ENCODE results near the gene OR52D1. TPM values are rescaled to one million over a fixed set of nuclear protein-coding genes. Genes with fewer than 3 reads are reported as not detected.

Gene OR52D1
- total RNA-seq, 4 donors from 2014 or later: not detected

- WGBS: 70% methylated on average over 3 of the region's 3 CpGs
- no peak overlapping the region for H3K27ac ChIP-seq
- H3K4me1 ChIP-seq: no peaks in the 10 kb centered on the region
- TF ChIP-seq EP300 (IDR thresholded peaks at IDR 0.05) (no peak), POLR2A (IDR thresholded peaks at IDR 0.05) (no peak), POLR2AphosphoS5 (IDR thresholded peaks at IDR 0.05) (no peak)
- TF ChIP-seq, protein P1, sequence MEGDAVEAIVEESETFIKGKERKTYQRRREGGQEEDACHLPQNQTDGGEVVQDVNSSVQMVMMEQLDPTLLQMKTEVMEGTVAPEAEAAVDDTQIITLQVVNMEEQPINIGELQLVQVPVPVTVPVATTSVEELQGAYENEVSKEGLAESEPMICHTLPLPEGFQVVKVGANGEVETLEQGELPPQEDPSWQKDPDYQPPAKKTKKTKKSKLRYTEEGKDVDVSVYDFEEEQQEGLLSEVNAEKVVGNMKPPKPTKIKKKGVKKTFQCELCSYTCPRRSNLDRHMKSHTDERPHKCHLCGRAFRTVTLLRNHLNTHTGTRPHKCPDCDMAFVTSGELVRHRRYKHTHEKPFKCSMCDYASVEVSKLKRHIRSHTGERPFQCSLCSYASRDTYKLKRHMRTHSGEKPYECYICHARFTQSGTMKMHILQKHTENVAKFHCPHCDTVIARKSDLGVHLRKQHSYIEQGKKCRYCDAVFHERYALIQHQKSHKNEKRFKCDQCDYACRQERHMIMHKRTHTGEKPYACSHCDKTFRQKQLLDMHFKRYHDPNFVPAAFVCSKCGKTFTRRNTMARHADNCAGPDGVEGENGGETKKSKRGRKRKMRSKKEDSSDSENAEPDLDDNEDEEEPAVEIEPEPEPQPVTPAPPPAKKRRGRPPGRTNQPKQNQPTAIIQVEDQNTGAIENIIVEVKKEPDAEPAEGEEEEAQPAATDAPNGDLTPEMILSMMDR (IDR thresholded peaks at IDR 0.05): no peak
- H3K9me3 ChIP-seq: no peaks in the 10 kb centered on the region
- no peak overlapping the region for H3K4me3 ChIP-seq
- DNase-seq (ENCODE audit: low spot score in 2 of 2): no peak
- no peaks in the 10 kb centered on the region for H3K36me3 ChIP-seq
- H3K27me3 ChIP-seq: no peaks in the 10 kb centered on the region
Measured at GRCh38 chr11:5524756-5525155, 36.3 kb downstream of the OR52D1 start.

DNA sequence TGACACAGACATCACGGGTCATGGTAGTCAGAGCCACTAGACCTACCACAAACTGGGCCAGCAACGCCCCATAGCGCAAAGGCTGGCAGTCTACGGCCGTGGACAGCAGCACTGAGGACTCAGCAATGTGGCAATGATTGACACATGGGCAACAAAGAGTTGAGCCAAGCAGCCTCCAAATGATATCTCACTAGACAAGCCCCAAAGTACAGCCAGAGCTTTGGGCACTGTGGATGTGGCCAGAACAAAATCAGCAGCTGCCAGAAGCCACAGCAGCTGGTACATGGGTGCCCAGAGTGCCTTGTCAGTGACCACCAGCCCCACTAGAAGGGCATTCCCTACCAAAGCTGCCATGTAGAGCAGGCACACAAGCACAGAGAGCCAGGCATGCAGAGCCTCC, 39.2 kb downstream of the OR52D1 start:
- WGBS: 80% methylated on average over 1 of the region's 5 CpGs
- Histone ChIP-seq H3K4me1 (no peaks in the 10 kb centered on the region), H3K4me3 (no peak overlapping the region), H3K27me3 (no peaks in the 10 kb centered on the region), H3K9me3 (no peaks in the 10 kb centered on the region), H3K27ac (no peak overlapping the region), H3K36me3 (no peaks in the 10 kb centered on the region)
- TF ChIP-seq, protein P1 (IDR thresholded peaks at IDR 0.05): no peak
- no peak for DNase-seq (ENCODE audit: low spot score in 2 of 2)

GRCh38 chr11:5528495-5528894, 40.0 kb downstream of the OR52D1 start:
- no peaks in the 10 kb centered on the region for H3K27me3 ChIP-seq
- TF ChIP-seq EP300 (IDR thresholded peaks at IDR 0.05): no peak
- no peak for TF ChIP-seq POLR2AphosphoS5 (IDR thresholded peaks at IDR 0.05)
- TF ChIP-seq POLR2A (IDR thresholded peaks at IDR 0.05): no peak
- TF ChIP-seq, protein P1 (IDR thresholded peaks at IDR 0.05): no peak
- no peak overlapping the region for H3K27ac ChIP-seq
- no peaks in the 10 kb centered on the region for H3K36me3 ChIP-seq
- H3K4me3 ChIP-seq: no peak overlapping the region
- 36% methylated on average over 1 of the region's 1 CpG for WGBS
- H3K4me1 ChIP-seq: no peaks in the 10 kb centered on the region
- no peak for DNase-seq (ENCODE audit: low spot score in 2 of 2)
- no peaks in the 10 kb centered on the region for H3K9me3 ChIP-seq

DNA sequence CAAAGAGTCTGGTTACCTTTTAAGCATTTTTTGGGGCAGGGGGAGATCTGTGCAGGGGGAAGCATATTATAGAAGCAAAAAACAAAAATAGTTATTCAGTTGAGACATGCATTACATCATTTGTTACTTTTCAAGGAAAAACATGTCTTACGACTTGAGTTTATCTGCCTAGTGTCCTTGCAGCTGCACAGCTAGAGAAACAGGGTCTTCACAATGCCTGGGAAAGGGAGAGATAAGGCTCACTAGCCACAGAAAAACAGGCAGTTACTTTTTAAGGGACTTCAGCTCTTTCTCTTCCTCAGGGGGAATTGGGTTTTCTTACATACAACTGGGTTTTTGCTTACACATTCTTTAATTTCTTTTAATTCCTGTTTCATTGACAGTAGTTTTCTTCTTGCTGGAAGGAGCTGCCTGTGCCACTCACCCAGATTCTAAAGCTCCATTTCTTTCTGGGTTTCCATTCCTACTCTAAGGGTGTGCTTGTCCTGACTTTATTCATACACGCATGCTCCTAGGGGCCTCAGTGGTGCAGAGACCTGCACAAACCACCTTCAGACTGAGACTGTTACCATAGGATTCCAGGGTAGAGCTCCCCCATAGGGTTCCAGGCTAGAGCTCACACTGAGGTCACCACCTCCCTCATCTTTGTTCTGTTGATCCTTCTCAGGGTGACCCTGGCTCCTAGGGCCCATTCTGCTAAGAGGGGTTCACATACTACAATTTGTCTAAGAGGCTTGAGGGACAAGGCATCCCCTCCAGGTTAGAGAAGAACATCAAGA, 42.8 kb downstream of the OR52D1 start:
- Histone ChIP-seq H3K4me1 (no peaks in the 10 kb centered on the region), H3K4me3 (no peak overlapping the region), H3K36me3 (no peaks in the 10 kb centered on the region), H3K9me3 (no peaks in the 10 kb centered on the region), H3K27ac (no peak overlapping the region), H3K27me3 (no peaks in the 10 kb centered on the region)
- WGBS: 77% methylated on average over 2 of the region's 2 CpGs
- TF ChIP-seq, protein P1 (IDR thresholded peaks at IDR 0.05): no peak
- TF ChIP-seq POLR2AphosphoS5 (IDR thresholded peaks at IDR 0.05) (no peak), EP300 (IDR thresholded peaks at IDR 0.05) (no peak), POLR2A (IDR thresholded peaks at IDR 0.05) (no peak)
- no peak for DNase-seq (ENCODE audit: low spot score in 2 of 2)

DNA sequence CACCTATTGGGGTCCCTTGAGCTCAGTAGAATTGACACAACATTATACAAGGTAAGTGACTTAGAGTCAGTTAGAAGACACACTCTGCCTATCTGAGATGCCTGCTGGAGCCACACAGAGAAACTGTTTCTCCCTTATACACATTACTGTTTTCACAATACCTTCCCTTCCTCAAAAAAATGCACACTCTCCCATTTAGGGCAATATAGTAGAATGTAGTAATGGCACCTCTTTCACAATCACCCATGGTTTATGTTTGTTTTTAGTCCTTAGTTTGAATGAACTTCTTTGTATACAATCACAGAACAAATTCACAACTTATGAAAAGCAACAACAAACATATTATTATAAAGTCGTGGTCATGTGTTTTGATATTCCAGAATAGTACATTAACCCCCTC, 45.6 kb downstream of the OR52D1 start:
- no peak overlapping the region for H3K27ac ChIP-seq
- H3K9me3 ChIP-seq: no peaks in the 10 kb centered on the region
- no peak for TF ChIP-seq EP300 (IDR thresholded peaks at IDR 0.05)
- no peak for TF ChIP-seq POLR2A (IDR thresholded peaks at IDR 0.05)
- TF ChIP-seq, protein P1 (IDR thresholded peaks at IDR 0.05): no peak
- no peak for TF ChIP-seq POLR2AphosphoS5 (IDR thresholded peaks at IDR 0.05)
- no peaks in the 10 kb centered on the region for H3K36me3 ChIP-seq
- no peaks in the 10 kb centered on the region for H3K4me1 ChIP-seq
- H3K27me3 ChIP-seq: no peaks in the 10 kb centered on the region
- H3K4me3 ChIP-seq: no peak overlapping the region
- no peak for DNase-seq (ENCODE audit: low spot score in 2 of 2)
- WGBS: 73% methylated on average over 1 of the region's 1 CpG

All from suprapubic skin (tissue), 4 donors.